Panc1 (cell line): Measurements from ENCODE around the gene WWTR1. TPM values are rescaled to one million over a fixed set of nuclear protein-coding genes. Genes with fewer than 3 reads are reported as not detected.

Experiments
- ATAC-seq: fragments of 200-7000 bp; cut with Tn5 transposase; 2 replicates; pipeline ENCODE4 v1.9.1; 2020; ENCODE audit warnings: mild to moderate bottlenecking, moderate library complexity
- BruUV-seq: library from RNA; stranded (reverse); fragments of 400-500 nt; replicated peaks from 2 replicates; lab custom pipeline; 2021; lab: Mats Ljungman, UMichigan
- CTCF ChIA-PET: fragments of 300-600 bp; sonication (Branson Sonifier 250); formaldehyde crosslinking; loops from one replicate; lab custom pipeline; 2022; ENCODE audit warnings: antibody characterized with exemption; lab: Charles Lee
- POLR2A ChIA-PET: fragments of 300-600 bp; sonication (Branson Sonifier 250); formaldehyde crosslinking; loops from one replicate; lab custom pipeline; 2022; ENCODE audit warnings: antibody characterized with exemption; lab: Charles Lee
- DNase-seq: peaks from one replicate; pipeline ENCODE4 v3.0.0-alpha.2; 2010; ENCODE audit warnings: low read depth, low spot score
- H3K27ac ChIP-seq: 2 replicates; pipeline ENCODE4 v1.5.1; 2011; ENCODE audit warnings: mild to moderate bottlenecking, low read length, inconsistent platforms
- H3K27me3 ChIP-seq: fragments of 200-500 bp; sonication (Bioruptor generic); 2 replicates; pipeline ENCODE4 v1.6.0; 2014; ENCODE audit warnings: low read length, inconsistent platforms; ENCODE audit not compliant: control insufficient read depth, insufficient read depth
- H3K36me3 ChIP-seq: fragments of 200-500 bp; sonication (Bioruptor generic); 2 replicates; pipeline ENCODE4 v1.5.1; 2014; ENCODE audit warnings: inconsistent platforms, mild to moderate bottlenecking, low read length, moderate library complexity; ENCODE audit not compliant: control insufficient read depth, insufficient read depth
- H3K4me1 ChIP-seq: 2 replicates; pipeline ENCODE4 v1.5.1; 2011; ENCODE audit warnings: inconsistent platforms, mild to moderate bottlenecking, low read length, moderate library complexity; ENCODE audit not compliant: control insufficient read depth, insufficient read depth
- H3K4me3 ChIP-seq, 2 experiments: 2 replicates each; pipeline ENCODE4 v1.5.1; 2011 to 2012; ENCODE audit warnings: low read depth in 2 of 2, low read length in 2 of 2, mild to moderate bottlenecking in 2 of 2, inconsistent platforms in 1 of 2, moderate library complexity in 1 of 2
- H3K9me3 ChIP-seq: fragments of 200-500 bp; sonication (Bioruptor generic); 2 replicates; pipeline ENCODE4 v1.5.1; 2014; ENCODE audit warnings: low read depth, mild to moderate bottlenecking, inconsistent platforms, low read length, moderate library complexity; ENCODE audit not compliant: control insufficient read depth, insufficient read depth
- CTCF ChIP-seq: fragments of 450-650 bp; IDR thresholded peaks from 2 replicates; pipeline ENCODE4 v1.5.1; 2017; ENCODE audit warnings: mild to moderate bottlenecking
- POLR2AphosphoS5 ChIP-seq: IDR thresholded peaks from 2 replicates; pipeline ENCODE4 v1.6.1; 2012; ENCODE audit warnings: mild to moderate bottlenecking, low read depth, low read length, moderate library complexity
- REST ChIP-seq, 2 experiments: IDR thresholded peaks; 2 replicates each; pipeline ENCODE4 v1.6.1; 2011 to 2012; ENCODE audit warnings: low read depth in 2 of 2, control low read depth in 1 of 2, low read length in 1 of 2, mild to moderate bottlenecking in 1 of 2, moderate library complexity in 1 of 2; ENCODE audit not compliant: insufficient read depth in 1 of 2
- SIN3A ChIP-seq: IDR thresholded peaks from 2 replicates; pipeline ENCODE4 v1.6.1; 2012; ENCODE audit warnings: low read depth, mild to moderate bottlenecking, low read length, moderate library complexity, borderline replicate concordance; ENCODE audit not compliant: insufficient read depth
- TCF7L2 ChIP-seq: IDR thresholded peaks from 2 replicates; pipeline ENCODE4 v1.6.1; 2011; ENCODE audit warnings: mild to moderate bottlenecking, low read depth, low read length, inconsistent platforms
- in situ Hi-C: cut with HindIII; loops from 2 replicates; pipeline ENCODE4 v1.10.0; 2016; ENCODE audit warnings: low sequenced_read_pairs, low pct_unique_long_range_greater_than_20kb
- intact Hi-C: fragments of 100-400 bp; cut with micrococcal nuclease; formaldehyde crosslinking; loops from one replicate; pipeline ENCODE4 v1.10.0; 2022; ENCODE audit not compliant: unreplicated experiment
- total RNA-seq: library from RNA; stranded (reverse); gene quantifications from one replicate; pipeline ENCODE4 v1.2.1, GENCODE V29; 2021; ENCODE audit not compliant: unreplicated experiment

The WWTR1 gene
- total RNA-seq, 1 experiment from 2014 or later, result 298 TPM

- H3K36me3 ChIP-seq, result peaks cover 13% of the 10 kb centered on the region
- TF ChIP-seq CTCF (no peak), REST (IDR thresholded peaks at IDR 0.05; ENCODE audit: insufficient read depth in 1 of 2, low read depth in 2 of 2, low read length in 1 of 2) (no peak), SIN3A (no peak), POLR2AphosphoS5 (no peak), TCF7L2 (no peak)
- DNase-seq (no peak), ATAC-seq (no peak)
- no TSS peak for BruUV-seq
- peak overlapping the region; percentile 100 for H3K27ac ChIP-seq
- H3K4me3 ChIP-seq, result no peak overlapping the region
- ChIA-PET CTCF (no interaction called here), POLR2A (interaction anchor here (0.5 to 0.7 kb wide), 2 partner anchors 29 to 80 kb away, joined by 3 read pairs; no protein-coding TSS in a partner anchor)
- peaks cover 93% of the 10 kb centered on the region for H3K4me1 ChIP-seq
- no peaks in the 10 kb centered on the region for H3K27me3 ChIP-seq
- intact Hi-C loops (no loop called here), in situ Hi-C loops (no loop called here)
- H3K9me3 ChIP-seq, result no peaks in the 10 kb centered on the region
These were observed 105.1 kb downstream of the WWTR1 start for GRCh38 chr3:149552700-149553099.

- Histone ChIP-seq H3K4me1 (peaks cover 93% of the 10 kb centered on the region), H3K27ac (peak overlapping the region; percentile 100), H3K36me3 (peaks cover 15% of the 10 kb centered on the region), H3K9me3 (no peaks in the 10 kb centered on the region), H3K27me3 (no peaks in the 10 kb centered on the region), H3K4me3 (no peak overlapping the region)
- ATAC-seq, result no peak
- BruUV-seq, result no TSS peak
- in situ Hi-C loops (no loop called here), intact Hi-C loops (no loop called here)
- POLR2A ChIA-PET, result no interaction called here
- CTCF ChIA-PET, result no interaction called here
- no peak for DNase-seq
- TF ChIP-seq REST (IDR thresholded peaks at IDR 0.05; ENCODE audit: insufficient read depth in 1 of 2, low read depth in 2 of 2, low read length in 1 of 2) (no peak), SIN3A (no peak)
These were observed 106.3 kb downstream of the WWTR1 start for GRCh38 chr3:149551500-149551899.
